ENCODE measurements around the gene CUL9.

The CUL9 gene

DNA sequence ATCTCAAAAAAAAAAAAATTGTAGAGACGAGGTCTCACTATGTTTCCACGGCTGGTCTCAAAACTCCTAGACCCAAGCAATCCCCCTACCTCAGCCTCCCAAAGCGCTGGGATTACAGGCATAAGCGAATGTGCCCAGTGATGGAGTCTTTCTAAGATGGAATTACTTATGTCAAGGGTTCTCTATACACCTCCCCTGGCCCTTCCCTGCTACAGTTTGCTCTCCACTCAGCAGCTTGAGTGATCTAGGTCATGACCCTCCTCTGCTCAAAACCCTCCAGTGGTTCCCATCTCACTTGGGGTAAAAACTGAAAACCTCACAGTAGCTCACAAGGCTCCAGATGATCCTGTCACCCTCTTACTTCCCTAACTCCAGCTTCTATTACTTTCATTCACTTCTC, 49.1 kb downstream of the CUL9 start:
- DNase-seq: no peak

DNA sequence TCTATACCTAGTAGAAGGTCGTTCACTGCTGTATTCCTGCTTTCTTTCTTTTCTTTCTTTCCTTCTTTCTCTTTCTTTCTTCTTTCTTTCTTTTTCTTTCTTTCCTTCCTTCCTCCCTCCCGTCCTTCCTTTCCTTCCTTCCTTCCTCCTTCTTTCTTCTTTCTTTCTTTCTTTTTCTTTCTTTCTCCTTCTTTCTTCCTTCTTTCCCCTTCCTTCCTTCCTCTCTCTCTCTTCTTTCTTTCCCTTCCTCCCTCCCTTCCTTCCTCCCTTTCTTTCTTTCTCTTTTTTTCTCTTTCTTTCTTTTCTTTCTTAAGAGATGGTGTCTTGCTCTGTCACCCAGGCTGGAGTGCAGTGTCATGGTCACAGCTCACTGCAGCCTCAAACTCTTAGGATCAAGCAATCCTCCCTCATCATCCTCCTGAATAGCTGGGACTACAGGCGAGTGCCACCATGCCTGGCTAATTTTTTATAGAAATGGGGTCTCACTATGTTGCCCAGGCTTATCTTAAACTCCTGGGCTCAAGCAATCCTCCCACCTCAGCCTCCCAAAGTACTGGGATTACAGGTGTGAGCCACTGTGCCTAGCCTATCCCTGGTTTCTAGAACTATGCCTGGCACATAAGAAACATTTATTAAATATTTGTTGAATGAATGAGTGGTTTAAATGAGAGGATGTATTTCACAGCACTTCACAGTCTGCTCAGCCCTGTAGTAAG, 49.9 kb downstream of the CUL9 start:
- DNase-seq: no peak

DNA sequence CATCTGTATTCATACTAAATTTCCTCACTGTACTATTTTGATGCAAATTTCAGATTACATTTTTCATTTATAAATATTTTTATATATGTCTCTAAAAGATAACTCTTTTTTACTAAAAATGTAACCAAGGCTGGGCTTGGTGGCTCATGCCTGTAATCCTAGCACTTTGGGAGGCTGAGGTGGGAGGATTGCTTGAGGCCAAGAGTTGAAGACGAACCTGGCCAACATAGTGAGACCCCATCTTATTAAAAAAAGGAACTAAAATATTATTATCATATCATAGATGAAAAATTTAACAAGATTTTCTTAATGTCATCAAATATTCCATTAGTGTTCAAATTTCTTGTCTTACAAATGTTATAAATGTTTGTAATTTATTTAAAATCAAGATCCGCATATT, 53.8 kb downstream of the CUL9 start:
- DNase-seq: no peak

DNA sequence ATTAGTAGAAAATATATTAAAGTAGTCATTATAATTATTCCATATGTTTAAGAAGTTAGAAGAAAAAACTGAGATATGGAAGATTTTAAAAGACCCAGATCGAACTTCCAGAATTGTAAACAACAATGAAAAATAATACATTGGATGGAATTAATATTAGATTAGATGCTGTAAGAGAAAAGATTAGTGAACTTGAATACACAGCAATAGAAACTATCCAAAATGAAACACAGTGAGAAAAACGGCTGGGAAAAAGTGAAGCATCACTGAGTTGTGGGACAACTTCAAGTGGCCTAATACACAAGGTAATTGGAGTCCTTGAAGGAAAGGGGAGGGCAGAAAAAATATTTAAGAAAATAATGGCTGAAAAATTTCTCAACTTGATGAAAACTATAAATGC, 57.1 kb downstream of the CUL9 start:
- DNase-seq: no peak

DNA sequence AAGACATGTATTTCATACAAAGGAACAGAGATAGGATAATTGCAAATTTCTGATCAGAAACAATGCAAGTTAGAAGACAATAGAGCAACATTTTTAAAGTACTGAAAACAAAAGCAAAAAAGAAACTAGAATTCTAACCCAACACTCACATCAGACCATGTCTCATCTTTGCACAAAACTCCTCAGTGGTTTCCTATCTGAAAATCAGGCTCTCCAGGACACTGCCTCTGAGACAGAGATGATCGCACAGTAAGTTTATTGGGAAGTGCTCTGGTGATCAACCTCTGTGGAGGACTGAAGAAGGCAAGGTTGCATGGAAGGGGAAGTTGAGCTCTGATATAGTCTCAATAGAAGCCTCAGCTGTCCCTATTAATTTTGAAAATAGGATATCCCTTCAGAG, 59.0 kb downstream of the CUL9 start:
- no peak for DNase-seq

DNA sequence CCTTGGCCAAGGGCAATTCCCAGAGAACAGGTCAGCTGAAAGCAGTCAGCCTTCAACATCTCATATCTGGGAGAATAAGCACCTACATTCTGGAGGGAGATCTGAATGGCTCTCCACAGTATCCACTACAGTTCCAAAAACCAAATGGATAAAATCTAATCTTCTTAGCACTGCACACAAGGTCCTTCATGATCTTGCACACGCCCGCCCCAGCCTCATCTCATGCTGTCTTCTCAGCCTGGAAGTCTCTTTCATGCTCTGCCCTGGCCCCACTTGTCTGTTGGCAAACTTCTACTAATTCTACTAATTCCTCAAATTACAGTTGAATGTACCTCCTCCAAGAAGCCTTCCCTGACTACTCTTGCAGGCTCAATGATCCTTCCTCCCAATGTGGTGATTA, 59.5 kb downstream of the CUL9 start:
- DNase-seq: no peak

DNA sequence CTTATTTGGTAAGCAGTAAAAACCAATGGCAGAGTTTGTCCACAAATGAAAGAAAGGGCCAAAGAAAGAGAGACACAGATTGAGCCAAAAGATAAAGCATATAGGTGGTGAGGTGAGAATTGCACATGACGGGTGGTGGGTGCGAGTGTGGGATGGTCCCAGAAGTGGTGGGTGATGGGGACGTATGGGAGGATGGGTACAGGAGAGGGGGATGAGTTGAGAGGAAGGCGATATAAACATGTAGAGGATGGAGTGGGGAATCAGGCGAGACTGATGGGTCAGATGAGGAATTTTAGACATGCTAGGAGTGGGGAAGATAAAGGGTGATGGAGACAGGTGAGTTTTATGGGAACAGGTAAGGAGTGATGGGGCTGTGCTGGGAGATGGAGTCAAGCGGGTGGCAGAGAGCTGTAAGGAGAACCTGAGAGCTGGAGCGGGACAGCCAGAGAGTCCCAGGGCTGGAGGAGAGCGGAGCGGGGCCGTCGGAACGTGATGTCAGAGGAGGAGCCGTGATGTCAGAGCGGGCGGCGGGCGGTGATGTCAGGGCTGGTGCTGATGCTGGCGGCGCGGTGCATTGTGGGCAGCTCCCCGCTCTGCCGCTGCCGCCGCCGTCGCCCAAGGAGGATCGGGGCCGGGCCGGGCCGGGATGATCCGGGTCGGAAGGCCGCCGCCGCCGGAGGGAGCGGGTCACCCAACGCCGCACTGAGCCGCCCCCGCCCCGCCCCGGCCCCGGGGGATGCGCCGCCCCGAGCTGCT, 61.1 kb downstream of the CUL9 start, which contains the start of gene TTBK1:
Gene TTBK1 (plus strand): TSS at position 574 of the 756 bp plus-strand sequence. CDS start 3,180 bp downstream, outside the sequence.
- DNase-seq: no peak

DNA sequence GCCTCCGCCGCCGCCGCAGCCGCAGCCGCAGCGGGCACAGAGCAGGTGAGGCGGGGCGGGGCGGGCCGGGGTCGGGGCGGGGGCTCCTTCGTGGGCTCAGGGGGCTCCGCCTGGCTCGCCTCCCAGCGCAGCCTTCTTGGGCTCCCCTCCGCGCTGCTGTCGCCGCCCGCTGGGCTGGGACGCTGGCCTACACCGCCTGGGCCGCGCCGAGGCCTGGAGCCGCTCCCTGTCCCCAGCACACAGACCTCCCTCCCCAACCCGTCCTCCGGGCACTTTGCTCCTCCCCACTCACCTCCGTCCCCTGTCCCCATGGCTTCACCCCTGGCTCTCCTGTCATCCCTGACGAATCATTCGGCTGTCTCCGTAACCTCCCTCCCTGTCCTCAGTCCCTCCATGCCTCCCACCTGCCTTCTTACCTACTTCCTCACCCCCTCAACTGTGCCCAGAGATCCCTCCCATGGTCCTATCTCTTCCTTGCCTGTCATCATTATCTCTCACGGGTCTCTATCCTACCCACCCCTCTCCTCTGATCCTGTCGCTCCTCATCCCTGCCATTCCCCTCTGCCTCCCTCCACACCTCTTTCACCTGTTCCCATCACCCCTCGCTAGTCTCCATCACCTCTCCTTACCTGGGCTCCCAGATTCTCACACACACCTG, 61.8 kb downstream of the CUL9 start:
- DNase-seq: no peak

DNA sequence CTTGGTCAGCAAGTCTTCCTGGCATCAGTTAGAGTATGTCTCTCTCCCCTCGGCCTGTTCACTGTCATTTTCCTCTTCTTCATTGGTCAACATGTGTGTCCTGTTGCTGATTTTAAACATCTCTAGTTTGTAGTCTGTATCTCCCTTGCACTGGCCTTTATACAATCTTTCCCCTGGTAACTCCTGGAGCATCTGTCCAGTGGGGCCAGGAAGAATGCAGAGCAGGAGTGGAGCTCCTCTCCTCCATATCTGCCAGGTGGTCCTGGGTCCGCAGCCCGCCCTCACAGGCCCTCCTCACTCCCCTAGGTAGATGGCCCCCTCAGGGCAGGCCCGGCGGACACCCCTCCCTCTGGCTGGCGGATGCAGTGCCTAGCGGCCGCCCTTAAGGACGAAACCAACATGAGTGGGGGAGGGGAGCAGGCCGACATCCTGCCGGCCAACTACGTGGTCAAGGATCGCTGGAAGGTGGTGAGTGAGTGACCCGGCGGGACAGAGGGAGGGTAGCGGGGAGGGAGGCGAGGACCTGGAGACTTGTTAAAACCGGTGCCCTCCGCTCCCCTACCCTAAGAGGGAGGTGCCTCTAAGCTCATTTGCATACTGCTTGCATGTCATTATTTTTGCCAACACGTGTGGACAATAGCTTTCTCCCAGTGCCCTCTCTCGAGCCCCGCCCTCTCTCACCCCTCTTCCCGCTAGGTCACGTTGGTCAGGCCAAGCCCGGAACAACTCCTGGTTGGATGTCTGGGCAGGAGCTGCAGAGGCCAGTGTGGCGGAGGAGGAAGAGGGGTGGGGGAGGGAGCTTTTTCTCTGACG, 64.5 kb downstream of the CUL9 start:
- no peak for DNase-seq

DNA sequence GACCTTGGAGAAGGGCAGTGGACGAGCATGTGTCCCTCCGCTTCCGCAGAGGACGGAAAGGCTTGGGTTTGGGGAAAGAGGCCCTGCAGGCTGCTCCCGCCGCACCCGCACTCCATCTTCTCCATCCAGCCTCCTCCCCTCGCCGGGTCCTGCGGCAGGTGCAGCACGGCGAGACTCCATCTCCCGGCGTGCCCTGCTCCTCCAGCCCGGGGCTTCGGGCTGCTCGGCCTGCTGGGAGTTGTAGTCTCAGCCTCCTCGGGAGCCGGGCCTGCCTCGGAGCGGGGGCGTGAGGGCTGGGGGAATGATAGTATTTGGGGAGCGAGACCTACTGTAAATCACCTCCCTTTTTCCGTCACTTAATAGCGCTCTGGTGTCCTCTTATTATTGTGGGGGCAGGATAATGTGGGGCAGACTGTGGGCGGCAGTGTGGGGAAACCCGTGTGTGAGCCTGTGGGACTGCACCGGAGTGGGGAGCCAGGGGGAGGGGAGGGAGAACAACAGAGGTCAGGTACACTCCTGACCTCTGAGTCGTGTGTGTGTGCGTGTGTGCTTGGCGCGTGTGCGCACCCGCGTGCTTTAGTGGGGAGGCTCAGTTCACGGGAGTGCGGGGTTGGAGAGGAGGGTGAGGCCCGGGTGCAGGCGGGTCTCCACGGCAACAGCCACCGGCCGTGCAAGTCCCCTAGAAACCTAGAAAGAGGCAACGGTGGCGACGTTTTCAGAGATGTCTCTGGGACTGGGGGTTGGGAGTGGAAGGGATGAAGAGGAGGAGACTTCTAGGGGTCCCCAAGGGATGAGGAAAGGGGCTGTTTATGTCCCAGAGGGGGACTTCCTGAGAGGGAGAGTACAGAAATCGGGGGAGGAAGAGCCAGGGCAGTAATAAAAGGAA, 65.4 kb downstream of the CUL9 start:
- peak; percentile 13 for DNase-seq

DNA sequence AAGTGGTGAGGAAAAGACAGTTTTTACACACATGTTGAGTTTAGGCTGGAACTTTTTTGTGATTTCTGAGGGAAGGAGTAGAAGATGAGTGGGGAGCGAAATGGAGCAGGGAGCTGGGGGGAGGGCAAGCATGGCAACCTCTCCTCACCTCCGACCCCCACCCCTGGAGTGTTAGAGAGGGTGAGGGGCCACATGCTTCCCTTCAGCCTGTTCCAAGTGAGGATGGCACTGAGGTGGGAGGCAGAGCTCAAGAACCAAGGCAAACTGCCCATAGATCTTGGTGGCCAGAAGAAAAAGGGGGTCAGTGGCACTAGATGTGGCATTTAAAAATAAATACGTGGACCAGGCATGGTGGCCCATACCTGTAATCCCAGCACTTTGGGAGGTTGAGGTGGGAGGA, 66.1 kb downstream of the CUL9 start:
- DNase-seq: no peak

DNA sequence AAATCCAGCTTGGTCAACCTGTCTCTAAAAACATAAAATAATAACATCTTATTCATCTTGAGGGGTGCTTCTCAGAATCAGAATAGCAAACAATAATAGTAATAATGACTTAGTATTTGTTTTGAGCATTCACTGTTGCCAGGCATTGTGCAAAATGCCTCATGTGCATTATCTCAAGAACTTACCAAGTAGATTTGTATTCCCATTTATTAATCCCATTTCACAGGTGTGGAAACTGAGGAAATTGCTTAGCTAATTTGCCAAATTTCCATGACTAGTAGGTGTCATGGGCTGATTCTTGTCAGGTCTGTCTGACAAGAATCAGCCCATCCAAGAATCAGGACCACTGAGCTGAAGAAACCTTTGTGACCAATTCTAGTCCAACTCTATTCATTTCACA, 66.8 kb downstream of the CUL9 start:
- no peak for DNase-seq

DNA sequence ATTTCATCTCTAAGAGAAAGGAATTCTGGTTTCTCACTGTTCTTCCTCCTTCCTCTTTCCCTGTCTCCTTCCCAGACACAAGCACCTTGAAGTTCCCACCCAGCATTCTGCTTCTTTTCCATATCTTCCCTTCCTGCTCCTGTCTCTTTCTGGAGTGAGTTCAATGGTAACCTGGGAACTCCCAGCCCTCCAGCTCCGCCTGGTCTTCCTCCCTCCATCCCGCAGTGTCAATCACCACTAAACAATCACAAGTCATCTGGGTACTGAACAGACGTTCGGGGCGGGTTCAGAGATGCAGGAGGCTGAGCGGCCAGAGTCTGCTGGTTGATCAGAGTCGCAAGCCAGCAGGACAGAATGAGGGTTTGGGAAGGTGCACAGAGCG, 69.0 kb downstream of the CUL9 start:
- no peak for DNase-seq

DNA sequence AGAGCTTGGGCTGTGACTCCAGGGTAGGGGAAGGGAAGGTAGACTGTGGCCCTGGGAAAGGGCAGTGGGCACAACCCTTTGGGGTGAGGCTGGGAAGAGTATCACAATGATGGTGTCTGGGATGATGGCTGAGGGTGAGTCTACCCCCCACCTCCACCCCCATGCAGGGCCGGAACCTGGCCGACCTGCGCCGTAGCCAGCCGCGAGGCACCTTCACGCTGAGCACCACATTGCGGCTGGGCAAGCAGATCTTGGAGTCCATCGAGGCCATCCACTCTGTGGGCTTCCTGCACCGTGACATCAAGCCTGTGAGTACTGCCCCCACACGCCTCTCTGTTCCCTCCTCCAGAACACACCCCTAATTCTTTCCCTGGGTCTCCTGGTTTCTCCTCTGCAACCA, 71.4 kb downstream of the CUL9 start:
- no peak for DNase-seq

DNA sequence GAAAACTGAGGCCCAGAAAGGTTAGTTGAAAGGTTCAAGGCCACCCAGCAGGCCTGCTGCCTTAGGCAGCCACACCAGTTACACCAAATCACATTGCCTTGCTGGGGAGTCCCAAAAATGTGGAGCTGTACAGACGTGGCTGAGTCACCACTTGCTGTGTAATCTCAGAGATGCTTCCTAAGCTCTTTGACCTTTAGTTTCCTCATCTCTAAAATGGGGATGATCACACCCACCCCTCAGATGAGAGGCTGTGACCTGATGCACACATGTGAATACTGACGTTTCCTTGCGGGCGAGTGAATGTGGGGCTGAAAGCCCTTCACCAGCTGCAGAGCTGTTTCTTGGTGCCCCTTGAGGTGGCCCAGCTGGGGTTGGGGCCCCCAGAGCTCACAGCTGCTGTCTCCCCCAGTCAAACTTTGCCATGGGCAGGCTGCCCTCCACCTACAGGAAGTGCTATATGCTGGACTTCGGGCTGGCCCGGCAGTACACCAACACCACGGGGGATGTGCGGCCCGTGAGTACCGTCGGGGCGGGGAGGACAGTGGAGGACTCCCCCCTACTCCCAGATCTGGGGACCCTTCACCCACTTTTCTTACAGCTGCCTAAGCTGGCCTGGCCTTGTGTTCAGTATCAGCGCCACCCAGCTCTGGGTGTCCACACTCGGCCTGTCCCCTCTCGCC, 72.3 kb downstream of the CUL9 start:
- peak; percentile 40 for DNase-seq

DNA sequence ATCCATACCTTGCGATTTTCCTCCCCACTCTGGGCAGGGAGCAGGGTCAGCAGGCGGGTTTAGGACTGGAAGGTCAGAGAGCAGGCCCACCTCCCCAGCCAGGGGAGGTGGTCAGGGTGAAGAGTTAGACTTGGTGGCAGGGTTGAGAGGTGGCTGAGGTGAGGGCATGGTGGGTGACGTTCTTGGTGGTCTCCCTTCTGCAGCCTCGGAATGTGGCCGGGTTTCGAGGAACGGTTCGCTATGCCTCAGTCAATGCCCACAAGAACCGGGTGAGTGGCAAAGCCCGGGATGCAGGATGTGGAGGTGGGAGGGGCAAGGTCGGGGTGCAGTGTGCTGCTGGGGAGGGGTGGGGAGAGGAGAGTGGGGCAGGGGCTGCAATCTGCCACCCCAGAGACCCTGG, 72.8 kb downstream of the CUL9 start:
- no peak for DNase-seq

DNA sequence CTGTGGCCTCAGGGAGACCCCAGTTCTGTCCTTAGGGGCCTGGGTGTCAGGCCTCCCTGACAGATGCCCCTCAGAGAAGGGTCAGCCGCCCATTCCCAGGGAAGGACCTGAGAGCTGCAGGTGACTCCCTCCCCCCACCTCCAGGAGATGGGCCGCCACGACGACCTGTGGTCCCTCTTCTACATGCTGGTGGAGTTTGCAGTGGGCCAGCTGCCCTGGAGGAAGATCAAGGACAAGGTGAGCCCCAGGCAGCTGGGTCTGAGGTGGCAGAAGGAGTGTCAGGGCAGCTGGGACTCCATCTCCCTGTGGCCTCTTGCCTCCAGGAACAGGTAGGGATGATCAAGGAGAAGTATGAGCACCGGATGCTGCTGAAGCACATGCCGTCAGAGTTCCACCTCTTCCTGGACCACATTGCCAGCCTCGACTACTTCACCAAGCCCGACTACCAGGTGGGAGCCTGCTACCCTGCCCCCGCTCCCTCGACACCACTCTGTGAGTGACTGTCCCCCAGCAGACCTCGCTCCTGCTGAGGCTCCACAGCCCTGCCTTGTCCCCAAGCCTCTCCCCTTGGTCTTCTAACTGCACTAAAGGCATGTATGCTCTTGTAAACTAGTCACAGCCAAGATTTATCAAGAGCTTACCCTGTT, 73.5 kb downstream of the CUL9 start:
- no peak for DNase-seq

DNA sequence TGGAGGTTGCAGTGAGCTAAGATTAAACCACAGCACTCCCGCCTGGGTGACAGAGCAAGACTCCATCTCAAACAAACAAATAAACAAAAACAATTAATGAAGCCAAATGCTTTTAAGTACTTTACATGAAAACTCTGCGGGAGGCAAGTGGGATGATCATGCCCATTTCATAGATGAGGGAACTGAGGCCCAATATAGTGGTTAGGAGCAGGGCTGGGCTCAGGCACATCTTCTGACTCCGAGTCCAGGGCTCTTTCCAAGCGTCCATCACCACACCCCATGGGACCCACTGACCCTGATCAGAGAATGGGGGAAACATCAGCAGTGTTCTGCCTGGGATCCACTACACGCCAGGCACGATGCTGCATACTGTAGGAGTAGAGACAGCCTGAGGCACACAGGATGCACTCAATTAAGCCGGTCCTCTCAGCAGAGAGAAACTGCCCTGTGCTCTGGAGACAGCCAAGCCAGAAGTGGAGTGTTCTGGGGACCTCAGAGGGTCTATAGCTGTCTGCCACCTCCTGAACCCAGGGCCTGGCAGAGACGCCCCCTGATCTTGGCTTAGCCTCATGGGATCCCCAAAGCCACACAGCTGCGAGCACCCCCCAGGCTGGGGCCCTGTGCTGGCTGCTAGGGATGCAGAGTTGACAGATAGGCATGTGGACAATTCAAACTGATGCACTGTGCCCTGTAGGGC, 74.8 kb downstream of the CUL9 start:
- DNase-seq: no peak

DNA sequence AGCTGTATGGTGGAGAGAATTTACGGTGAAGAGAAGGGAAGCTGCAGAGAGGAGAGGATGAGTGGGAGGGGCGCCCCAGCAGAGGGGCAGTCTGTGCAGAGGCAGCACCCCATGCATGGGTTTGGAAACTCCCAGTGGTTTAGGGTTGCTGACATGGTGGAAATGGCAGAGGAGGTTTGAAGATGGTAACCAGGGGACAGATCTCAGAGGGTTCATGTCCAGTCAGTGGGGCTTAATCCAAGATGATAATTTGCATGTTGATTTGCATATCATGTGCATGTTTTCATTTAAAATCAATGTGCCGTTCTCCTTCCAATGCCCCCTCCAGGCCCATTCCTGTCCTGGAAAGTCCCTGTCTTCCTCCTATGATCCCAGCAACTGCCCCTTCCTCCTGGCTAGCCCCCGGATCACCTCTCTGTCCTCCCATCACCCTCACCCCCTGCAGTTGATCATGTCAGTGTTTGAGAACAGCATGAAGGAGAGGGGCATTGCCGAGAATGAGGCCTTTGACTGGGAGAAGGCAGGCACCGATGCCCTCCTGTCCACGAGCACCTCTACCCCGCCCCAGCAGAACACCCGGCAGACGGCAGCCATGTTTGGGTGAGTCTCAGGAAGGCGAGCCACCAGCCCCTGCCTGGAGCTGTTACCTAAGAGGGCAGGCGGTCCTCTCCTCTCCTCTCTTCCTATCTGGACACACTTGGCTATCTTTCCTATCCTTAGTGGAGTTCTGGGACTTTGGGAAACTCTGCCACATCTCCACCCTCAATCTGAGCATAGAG, 75.6 kb downstream of the CUL9 start:
- no peak for DNase-seq

DNA sequence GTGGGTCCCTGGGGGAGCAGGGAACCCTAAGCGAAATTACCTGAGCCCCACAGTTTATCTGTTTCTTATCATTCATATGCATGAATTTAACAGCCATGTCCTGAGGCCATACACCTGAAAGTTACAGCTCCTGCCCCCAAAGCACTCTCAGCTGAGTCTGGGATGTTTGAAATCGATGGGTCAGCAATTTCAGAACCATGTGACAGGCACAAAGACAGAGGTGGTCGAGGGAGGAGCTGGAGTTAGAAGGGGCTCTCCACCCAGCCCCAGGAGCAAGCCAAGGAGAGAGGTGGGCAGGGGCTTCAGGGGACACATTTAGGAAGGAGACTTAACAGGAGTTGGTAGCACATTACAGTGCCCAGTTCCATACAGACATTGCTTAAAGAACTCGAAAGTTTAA, 76.2 kb downstream of the CUL9 start:
- no peak for DNase-seq

Data from HCEC 1CT (cell line).